Activated T-cell treated with anti-CD3 and anti-CD28 coated beads for 1 hour (primary cell): Measurements from ENCODE around the gene KLHL29.

Experiments used
- DNase-seq: peaks from one replicate; pipeline ENCODE4 v3.0.0-alpha.2; 2020; ENCODE audit warnings: low read depth

KLHL29 gene

DNA sequence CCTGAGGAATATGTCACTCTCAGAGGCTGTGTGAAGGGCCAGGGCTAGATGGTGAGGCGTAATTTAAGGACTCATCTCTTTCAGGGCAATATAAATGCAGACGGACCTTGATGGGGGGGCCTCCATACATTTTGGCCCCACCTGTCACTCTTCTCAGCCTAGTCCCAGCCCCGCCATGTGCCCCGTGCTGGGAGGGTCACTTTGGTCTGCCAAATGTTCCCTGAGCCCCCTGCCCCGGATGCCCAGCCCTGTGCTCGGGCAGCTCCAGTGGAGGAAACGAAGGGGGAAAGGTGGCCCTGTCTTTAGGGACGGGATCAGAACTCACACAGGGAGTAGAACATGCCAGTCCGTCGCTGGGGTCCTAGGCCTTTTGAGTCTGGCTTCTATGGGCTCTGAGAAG lies 168.6 kb downstream of the KLHL29 start:
- no peak for DNase-seq

DNA sequence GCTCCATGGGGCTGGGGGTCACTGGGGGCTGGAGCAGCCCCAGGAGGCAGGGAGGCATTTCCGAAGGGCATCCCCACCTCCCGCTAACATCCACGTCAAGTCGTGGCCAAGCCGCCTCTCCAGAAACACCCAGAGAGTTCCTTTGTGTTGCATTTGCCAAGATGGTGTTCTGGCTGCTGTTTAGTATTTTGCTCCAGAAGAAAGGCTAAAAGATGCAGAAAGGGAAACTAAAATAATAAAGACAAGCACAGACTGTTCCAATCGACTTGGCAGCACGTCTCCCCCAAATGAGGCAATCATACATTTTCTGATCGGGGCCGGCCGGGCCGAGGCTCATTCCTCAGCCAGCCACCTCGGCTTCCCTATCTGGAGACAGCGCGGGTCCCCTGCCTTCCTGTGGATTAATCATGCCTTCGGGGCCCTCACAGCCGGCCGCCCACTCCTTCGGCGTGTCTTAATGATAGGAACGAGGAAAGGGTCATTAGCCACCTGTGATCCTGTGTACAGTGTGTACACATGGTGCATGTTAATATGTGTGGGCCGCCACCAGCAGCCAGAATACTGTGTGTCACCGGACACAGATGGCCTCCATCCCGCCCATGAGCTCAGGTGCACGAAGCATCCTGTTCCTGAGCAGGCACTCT lies 169.2 kb downstream of the KLHL29 start:
- DNase-seq: no peak

DNA sequence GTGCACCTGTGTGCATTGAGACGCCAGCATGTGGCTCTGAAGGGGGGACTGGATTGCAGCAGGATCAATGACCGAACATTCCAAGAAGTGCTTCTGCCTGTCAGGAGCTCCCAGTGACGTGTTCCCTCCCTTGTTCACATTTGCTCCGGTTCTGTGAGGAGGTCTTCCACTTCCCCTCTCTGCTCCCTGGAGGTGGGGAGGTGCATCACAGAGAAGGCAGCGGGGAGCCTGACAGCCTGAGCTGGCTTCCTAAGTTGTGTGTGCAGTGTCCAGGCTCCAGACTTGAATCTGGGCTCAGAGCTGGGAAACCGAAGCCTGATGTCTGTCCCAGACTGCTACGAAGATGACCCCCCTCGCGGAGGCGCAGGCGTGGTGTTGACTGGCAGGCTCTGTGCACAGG lies 171.0 kb downstream of the KLHL29 start:
- DNase-seq: no peak

DNA sequence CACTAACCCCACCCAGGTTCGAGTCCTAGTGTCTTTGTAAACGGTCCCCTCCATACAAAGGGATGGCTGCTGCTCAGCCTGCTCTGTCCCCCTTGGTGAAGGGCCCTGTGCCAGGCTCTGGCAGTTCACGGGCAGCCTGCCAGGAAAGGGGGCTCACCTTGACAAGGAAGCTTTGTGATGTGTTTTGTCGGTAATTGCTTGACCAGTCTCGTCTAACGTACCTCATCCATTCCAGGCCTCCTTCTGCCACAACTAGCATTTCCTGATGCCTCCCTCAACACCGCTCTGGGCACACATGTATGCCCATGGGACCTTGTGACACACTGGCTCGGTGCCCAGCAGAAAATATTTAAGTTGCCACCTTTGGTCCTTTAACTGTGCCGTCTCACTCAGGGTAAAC lies 171.9 kb downstream of the KLHL29 start:
- DNase-seq: no peak

DNA sequence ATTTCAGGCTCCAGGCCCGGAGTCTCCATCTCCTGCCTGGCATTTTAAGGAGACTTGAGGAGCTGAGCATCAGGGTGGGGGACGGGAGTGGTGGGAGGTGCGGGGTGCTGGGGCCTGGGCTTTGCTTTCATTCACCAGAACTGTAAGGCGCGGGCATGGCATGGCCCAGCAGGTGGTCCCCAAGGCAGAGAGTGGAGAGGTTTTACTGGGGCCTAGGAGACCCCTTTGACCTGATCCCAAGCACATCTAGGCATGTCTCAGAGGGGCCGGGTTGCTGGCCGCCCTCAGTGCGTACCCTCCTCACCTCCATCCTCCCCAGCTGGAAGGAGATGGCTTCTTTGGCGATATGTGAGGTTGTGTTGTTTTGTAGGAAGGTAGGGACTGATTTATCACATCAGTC lies 172.5 kb downstream of the KLHL29 start:
- DNase-seq: no peak

DNA sequence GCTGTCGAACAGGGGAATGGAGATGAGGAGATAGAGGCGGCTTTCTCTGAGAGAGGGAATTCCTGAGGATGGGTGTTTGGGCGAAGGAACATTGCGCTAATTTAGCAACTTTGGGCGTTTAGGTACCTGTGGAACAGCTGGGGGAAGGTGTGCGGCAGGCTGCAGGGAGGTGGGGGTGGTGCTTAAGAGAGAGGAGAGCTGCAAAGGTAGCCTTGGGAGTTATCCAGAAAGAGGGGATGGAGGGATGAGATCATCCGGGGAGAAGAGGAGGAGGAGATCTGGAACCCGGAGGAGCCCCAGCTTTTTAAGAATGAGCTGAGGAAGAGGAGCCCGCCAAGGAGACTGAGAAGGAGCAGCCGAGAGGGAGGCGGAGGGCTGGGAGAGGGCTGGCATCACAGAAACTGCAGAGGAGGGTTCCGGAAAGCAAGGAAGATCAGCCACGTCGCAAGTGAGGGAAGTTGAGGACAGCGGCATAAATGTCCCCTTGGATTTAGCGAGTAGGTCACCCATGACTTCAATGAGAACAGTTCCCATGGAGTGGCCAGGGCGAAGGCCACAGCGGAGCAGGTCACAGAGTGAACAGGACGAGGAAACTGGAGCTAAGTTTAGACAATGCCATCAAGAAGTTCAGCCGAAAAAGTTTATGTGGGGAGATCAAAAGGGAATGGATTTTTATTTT lies 174.7 kb downstream of the KLHL29 start:
- no peak for DNase-seq

DNA sequence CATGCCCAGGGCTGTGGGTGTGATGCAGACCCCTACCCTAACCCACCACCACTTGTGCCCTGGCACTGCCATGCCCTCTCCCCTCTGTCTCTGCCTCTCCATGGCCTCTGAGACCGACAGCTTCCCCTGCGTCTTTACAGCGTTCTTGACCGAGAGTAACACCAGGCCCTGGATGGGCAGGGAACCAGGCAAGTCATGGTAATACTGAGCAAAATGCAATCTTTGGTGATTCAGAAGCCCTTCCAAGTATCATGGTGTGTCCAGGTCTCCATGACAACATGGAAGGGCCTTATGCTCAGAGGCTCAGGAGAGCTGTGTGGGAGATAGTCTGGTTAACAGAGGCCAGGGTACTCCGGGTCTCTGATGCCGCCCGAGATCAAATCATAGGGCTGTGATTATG lies 176.1 kb downstream of the KLHL29 start:
- no peak for DNase-seq

DNA sequence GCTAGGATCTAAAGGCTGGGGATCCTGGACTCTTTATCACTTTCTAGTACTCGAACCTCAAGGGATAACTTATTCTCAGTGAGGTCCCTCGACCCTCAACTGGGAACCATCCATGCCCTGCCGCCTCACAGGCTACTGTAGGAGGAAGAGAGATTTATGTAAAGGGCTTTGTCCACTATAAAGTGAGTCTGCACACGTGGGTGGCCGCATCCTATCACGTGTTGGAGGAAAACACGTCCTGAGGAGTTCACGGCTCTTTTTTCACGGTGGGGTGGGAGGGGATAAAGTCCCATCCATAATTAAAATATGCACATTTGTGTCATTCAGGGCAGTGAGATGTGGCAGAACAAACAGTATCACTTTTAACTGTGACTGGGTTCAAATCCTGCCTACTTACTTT lies 176.6 kb downstream of the KLHL29 start:
- no peak for DNase-seq

DNA sequence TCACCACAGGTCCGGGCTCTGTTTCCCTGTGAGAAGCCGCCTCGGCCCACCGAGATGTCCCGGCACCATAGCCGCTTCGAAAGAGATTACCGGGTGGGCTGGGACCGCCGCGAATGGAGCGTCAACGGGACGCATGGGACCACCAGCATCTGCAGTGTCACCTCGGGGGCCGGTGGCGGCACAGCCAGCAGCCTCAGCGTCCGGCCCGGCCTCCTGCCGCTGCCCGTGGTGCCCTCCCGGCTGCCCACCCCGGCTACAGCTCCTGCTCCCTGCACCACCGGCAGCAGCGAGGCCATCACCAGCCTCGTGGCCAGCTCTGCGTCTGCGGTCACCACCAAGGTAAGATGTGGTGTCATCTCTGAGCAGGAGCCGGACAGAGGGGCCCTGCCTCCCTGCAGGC lies 177.2 kb downstream of the KLHL29 start:
- DNase-seq: no peak

DNA sequence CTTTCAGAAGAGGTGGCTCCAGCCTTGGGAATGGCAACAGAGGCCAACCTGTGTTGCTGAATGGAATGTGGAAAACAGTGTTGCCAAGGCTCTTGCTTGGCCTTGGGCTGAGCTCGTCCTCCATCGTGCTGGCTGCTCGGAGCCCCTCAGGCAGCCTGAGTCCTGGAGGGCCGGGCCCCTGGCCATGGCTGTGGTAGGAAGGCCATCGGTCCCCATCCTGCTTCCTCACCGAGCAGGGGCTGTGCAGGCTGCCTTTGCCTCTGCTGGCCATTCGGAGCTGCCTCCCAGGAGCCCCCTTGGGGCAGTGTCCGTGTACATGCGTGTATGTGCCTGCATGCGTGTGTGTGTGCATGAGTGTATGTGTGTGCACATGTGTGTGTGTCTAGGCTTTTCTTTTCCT lies 178.2 kb downstream of the KLHL29 start:
- DNase-seq: no peak

DNA sequence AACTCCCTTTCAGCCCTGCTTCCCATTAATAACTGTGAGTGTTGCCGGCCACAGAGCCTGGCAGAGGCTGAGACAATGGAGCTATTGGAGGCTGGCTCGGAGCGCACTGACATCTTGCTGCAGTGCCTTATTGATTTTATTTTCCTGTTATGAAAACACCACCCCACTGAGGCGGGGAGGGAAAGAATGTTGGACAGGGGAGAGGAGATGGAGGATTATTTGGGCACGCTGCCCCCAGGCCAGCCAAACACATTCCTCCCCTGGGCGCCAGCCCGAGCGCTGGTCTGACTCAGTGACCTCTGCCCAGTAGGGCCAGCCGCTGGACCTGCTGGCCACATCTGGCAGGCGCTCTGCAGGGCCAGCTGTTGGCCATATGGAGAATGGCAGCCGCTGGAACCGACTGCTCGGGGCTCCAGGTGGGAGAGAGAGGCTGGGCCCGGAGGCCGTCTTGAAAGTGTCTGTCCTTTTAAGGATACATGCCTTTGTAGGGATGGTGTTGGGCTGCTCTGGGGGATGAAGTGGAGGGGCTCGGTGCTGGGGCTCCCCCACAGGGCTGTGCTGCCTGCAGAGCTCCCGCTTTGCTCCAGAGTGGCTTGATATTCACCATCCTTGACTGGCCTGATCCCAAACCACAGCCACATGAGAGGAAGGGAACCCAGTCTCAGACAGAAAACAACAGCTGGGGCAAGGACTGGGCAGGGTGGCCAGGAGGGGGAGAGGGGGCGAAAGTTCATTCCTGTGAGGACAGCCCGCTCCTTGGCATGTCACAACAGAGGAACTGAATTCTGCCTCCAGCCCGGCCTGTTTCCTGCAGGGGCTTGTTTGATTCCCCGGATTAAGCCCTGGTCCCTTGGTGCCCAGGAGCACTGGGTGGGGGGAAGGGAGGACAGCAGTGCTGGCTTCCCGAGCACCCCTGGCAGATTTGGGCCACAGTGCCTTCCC lies 179.0 kb downstream of the KLHL29 start:
- no peak for DNase-seq

DNA sequence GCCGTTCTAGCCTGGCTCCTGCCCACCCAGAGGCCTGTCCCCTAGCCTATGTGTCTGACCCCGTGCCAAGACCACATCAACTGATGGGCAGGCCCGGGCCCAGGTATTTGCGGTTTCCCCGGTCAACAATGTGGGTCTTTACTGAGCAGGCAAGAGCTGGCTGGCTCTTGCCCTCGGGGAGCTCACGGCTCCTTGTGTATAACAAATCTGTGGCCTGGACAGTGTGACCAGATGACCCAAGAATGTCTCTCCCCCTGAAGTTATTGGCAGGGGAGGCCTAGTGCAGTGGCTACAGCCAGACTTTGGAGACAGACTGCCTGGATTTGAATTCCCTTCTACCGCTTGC lies 179.6 kb downstream of the KLHL29 start:
- DNase-seq: no peak

DNA sequence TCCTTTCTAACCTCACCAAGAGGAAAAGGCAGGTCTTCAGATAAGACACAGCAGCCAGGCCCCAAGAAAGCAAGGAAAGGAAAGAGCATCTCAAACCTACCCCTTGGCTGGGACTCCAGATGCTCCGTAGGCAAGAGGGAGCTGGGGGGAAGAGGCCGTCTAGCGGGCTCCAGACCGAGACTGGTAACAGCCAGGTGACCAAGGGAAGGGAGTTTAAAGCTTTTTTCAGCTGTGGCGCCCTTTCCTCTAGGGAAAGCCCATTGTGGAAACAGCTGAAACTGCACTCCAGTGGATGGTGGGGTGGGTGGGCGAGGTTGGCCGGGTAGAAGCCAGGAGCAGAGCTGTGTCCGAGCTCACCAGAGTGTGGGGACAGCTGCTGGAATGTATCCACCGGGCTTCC lies 180.4 kb downstream of the KLHL29 start:
- no peak for DNase-seq

DNA sequence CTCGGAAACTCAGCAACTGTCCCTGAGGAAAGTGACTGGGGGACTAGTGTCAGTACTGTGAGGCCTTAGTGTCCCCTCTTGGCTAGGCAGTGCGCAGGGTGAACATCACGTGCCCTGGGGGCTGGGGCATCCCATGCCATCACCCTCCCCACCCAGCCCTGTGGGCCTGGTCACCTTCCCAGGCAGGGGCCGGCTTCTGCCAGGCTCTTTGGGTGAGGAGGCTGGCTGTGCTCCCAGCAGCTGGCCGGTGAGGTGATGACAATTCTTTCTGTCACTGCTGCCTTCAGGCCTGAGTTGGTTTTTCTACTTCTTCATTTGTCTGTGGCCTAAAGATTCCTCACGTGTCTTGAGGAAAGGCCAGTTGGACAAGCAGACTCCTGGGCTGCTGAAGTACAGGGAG lies 180.8 kb downstream of the KLHL29 start:
- no peak for DNase-seq

DNA sequence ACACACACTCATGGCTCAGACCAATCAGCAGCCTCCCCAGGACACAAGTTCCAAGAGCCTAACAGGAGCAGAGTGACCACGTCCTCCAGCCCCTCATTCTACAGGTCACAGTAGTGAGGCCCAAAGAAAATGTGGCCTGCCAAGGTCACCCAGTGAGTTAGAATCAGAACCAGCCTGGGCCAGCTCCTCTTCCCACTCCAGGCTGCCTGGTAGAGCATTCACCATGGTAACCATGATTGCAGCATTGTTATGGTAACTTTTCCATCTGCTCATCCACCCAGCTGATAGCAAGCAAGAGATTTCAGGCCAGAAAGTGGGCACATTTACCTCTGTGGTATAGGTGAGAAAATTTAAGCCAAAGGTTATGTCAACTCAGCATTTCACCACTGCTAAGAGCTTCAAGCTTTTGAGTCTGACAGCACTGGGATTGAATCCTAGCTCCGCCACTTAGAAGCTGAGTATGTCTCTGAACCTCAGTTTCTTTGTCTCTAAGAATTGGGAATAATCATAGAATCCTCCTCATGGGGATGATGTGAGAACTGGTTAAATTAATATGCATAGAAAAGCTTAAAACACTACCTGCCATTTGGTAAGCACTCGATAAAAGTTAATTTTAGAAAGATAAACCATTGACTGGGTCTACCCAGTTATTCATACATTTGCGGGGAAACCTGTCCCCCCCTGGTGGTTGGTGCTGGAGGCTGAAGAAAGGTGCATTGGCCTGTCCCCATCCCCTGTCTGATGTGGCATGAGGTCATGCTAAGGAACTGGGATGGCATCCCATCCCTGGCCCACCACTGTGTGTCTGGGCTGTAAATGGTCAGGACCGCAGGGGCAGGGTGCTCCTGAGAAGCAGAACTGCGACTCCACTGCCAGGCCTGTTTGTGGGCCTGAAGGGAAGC lies 181.5 kb downstream of the KLHL29 start:
- DNase-seq: no peak

DNA sequence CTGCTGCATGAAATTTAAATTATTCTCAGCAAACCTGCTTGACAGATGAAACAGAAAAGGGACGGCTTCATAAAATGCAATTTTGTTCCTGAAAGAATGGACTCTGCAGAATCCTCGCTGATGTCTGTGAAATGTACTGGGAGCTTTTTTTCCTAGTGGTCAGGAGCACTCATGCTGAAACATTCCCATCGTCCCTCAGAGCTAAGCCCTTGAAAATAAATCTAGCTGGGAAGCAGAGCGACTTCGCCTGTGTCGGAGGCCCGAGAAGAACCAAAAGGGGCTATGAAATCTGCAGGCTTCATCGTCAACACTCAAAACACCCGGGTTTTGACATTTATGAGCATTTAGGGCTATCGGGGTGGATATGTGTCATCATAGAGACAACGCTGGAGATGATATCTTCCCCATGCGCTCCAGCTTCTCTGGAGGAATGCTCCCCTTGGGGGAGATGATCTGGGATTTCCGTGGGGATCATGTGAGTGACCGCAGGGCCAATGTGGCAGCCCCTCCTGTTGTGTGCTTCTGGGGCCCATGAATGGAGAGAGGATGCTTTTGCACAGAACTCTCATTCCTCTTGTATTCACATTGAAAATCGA lies 182.3 kb downstream of the KLHL29 start:
- DNase-seq: no peak

DNA sequence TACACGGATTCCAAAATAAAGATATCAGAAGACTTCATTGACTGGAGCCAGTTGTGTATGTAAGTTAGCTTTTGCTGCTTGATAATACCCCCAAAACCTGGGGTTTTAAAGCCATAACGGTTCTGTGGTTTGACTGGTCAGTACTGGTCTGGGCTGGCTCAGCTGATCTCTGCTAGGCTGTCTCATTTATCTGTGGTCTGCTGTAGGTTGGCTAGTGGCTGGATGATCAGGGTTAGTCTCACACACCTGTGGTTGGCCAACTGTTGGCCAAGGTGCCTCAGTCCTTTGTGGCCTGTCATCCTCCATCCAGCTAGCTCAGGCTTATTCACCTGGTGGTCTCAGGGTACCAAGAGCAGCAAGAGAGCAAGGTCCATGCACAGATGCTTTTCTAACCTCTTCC lies 183.2 kb downstream of the KLHL29 start:
- no peak for DNase-seq

DNA sequence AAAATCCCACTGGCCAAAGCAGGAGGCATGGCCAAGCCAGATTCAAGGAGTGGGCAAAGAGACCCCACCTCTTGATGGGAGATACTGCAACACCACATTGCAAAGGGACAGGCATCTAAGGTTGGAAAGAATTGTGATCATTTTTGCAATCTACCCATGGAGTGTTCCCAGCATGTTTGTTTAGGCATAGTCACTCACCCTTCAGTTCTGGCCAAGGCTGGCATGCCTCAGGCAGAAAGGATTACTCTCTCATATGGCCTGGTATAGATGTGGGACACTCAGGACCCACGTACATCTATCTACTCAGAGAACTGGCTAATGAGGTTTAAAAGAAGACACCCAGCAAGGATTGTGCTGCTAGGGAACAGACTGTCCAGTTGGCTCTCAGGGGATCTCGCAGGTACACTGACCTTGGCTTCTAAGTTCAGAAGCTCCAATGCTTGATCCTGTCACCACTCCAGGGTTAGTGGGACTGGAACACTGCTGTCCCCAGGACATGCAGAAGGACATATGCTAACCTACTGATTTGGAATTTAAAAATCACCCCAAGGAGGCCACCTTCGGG lies 183.7 kb downstream of the KLHL29 start:
- no peak for DNase-seq

DNA sequence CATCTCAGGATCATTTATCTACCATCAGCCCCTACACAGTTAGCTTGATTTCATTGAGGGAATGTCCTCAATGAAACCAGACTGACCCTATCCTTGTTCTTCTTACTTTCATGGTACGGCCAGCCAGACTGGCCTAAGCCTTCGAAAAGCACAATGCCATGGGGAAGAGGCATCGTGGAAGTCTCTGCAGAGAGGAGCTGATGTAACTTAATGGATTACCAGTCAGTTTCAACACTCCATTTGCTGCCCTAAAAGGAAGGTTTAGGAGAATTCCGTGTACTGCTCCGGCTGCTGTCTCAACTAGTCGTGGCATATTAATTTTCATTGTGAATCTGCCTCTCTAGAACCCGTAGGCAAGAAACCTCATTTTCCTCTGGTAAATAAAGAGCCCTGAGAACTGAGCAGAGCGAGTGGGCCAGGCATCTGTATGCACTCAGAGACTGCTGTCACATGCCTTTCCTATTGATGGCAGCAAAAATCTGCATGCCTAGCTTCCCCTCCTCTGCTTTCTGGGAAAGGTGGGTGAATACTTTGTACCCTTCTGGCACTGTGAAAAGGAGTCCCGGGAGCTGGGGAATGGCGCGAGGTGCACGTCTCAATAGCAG lies 184.9 kb downstream of the KLHL29 start:
- no peak for DNase-seq

DNA sequence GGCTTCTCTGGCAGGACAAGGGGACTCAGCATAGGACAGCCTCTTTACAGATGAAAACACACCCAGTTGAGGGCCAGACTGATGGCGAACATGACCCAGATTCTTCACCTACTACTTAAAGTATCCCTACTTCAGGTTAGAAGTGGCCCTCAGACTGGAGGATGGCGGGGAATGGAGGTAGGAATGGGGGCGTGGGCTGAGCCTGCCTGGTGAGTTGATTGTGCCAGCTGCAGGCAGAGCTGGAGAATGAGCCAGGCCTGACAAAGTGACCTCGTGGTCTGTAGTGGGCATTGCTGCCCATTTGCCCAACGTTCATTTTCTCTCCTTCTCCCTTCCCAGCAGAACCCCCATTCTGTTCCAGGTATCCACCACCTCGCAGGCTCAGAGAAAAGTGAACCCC lies 186.1 kb downstream of the KLHL29 start:
- DNase-seq: no peak
